Thyroid gland (tissue), 4 donors: Measurements from ENCODE around the gene CKAP5. TPM values are rescaled to one million over a fixed set of nuclear protein-coding genes. Genes with fewer than 3 reads are reported as not detected.

Experiments
- DNase-seq, 2 donors: peaks; one replicate each; pipeline ENCODE4 v3.0.0-alpha.2; 2019
- H3K27ac ChIP-seq, 3 donors: fragments of 200-600 bp; sonication (generic); 1 replicate in 2 of 3; 2 replicates in 1 of 3; pipeline ENCODE4 v1.5.1; 2016 to 2019; ENCODE audit warnings: mild to moderate bottlenecking in 1 of 3, moderate library complexity in 1 of 3
- H3K27me3 ChIP-seq: fragments of 200-600 bp; sonication (generic); one replicate; pipeline ENCODE4 v1.5.1; 2019
- H3K36me3 ChIP-seq, 2 donors: fragments of 200-600 bp; sonication (generic); one replicate each; pipeline ENCODE4 v1.5.1; 2016 to 2019
- H3K4me1 ChIP-seq, 2 donors: fragments of 200-600 bp; sonication (generic); one replicate each; pipeline ENCODE4 v1.5.1; 2017 to 2019
- H3K4me3 ChIP-seq, 3 donors: fragments of 200-600 bp; sonication (generic); replicated peaks in 1 of 3; 1 replicate in 2 of 3; 2 replicates in 1 of 3; pipeline ENCODE4 v1.5.1; 2016; ENCODE audit warnings: mild to moderate bottlenecking in 1 of 3
- H3K9me3 ChIP-seq: fragments of 200-600 bp; sonication (generic); one replicate; pipeline ENCODE4 v1.5.1; 2017
- CTCF ChIP-seq, 6 experiments: fragments of 200-600 bp in 3 of 6; fragments of 450-650 bp in 3 of 6; sonication (generic) in 3 of 6; IDR thresholded peaks; one replicate each; pipeline ENCODE4 v1.5.1; 2016 to 2019; ENCODE audit warnings: antibody characterized with exemption in 6 of 6, mild to moderate bottlenecking in 2 of 6, inconsistent platforms in 1 of 6, moderate library complexity in 1 of 6
- POLR2A ChIP-seq, 2 donors: fragments of 450-650 bp; IDR thresholded peaks; one replicate each; pipeline ENCODE4 v1.6.1; 2017; ENCODE audit warnings: antibody characterized with exemption in 2 of 2, mild to moderate bottlenecking in 2 of 2, moderate library complexity in 1 of 2
- WGBS, 2 donors: methylation state at CpG; one replicate each; pipeline ENCODE4 v1.1.5; 2017; 5-methylcytosine and 5-hydroxymethylcytosine counted together
- intact Hi-C: fragments of 100-400 bp; cut with DNase I; formaldehyde crosslinking; loops from one replicate; pipeline ENCODE4 v1.15.1; 2023
- total RNA-seq, 4 donors: library from RNA; depleted of rRNA; stranded (reverse); fragments of >200 nt; gene quantifications; one replicate each; pipeline ENCODE4 v1.2.3, GENCODE V29; 2016

The CKAP5 gene
- total RNA-seq, 4 donors from 2014 or later = 25.3 to 30.1 (median 26.8) TPM

GRCh38 chr11:46729110-46730027 is 116.7 kb downstream of the CKAP5 start:
- H3K9me3 ChIP-seq = no peaks in the 10 kb centered on the region
- intact Hi-C loops = no loop called here
- H3K27ac ChIP-seq = no peak overlapping the region
- TF ChIP-seq POLR2A (IDR thresholded peaks at IDR 0.05) (no peak), CTCF (IDR thresholded peaks at IDR 0.05) (no peak)
- no peaks in the 10 kb centered on the region for H3K4me1 ChIP-seq
- 71 to 86% methylated on average over 20 to 24 of the region's 24 CpGs for WGBS, 2 donors
- DNase-seq = no peak
- H3K27me3 ChIP-seq = no peaks in the 10 kb centered on the region
- H3K4me3 ChIP-seq = no peak overlapping the region
- no peaks in the 10 kb centered on the region for H3K36me3 ChIP-seq

GRCh38 chr11:46728659-46729040 is 117.4 kb downstream of the CKAP5 start:
- Histone ChIP-seq H3K9me3 (no peaks in the 10 kb centered on the region), H3K36me3 (no peaks in the 10 kb centered on the region), H3K27ac (no peak overlapping the region), H3K27me3 (no peaks in the 10 kb centered on the region), H3K4me1 (no peaks in the 10 kb centered on the region), H3K4me3 (no peak overlapping the region)
- no peak for TF ChIP-seq POLR2A (IDR thresholded peaks at IDR 0.05)
- TF ChIP-seq CTCF (IDR thresholded peaks at IDR 0.05) = no peak
- intact Hi-C loops = no loop called here
- no peak for DNase-seq
- 84 to 88% methylated on average over 9 of the region's 9 CpGs for WGBS, 2 donors

GRCh38 chr11:46727952-46728658 is 118.0 kb downstream of the CKAP5 start:
- Histone ChIP-seq H3K4me1 (no peaks in the 10 kb centered on the region), H3K27ac (no peak overlapping the region), H3K4me3 (no peak overlapping the region), H3K9me3 (no peaks in the 10 kb centered on the region), H3K27me3 (no peaks in the 10 kb centered on the region), H3K36me3 (no peaks in the 10 kb centered on the region)
- TF ChIP-seq CTCF (IDR thresholded peaks at IDR 0.05) (no peak), POLR2A (IDR thresholded peaks at IDR 0.05) (no peak)
- intact Hi-C loops = no loop called here
- 87 to 89% methylated on average over 11 to 13 of the region's 17 CpGs for WGBS, 2 donors
- DNase-seq = no peak

GRCh38 chr11:46726206-46726862 is 119.7 kb downstream of the CKAP5 start:
- intact Hi-C loops = no loop called here

More at GRCh38 chr11:46726206-46726862, 119.7 kb downstream of the CKAP5 start:
- 93% methylated on average over 16 to 26 of the region's 26 CpGs for WGBS, 2 donors
- Histone ChIP-seq H3K36me3 (no peaks in the 10 kb centered on the region), H3K4me3 (no peak overlapping the region), H3K27me3 (no peaks in the 10 kb centered on the region), H3K9me3 (no peaks in the 10 kb centered on the region), H3K4me1 (peaks cover 0 to 9% of the 10 kb centered on the region in 2 donors), H3K27ac (no peak overlapping the region)
- DNase-seq = no peak
- TF ChIP-seq POLR2A (IDR thresholded peaks at IDR 0.05) (no peak), CTCF (IDR thresholded peaks at IDR 0.05) (no peak)
